Measurements from ENCODE around the gene MSI2. TPM values are rescaled to one million over a fixed set of nuclear protein-coding genes. Genes with fewer than 3 reads are reported as not detected.

Gene MSI2
- total RNA-seq, 1 experiment from 2014 or later: 75.0 TPM

- in situ Hi-C loops (cut with HindIII; ENCODE audit: low sequenced_read_pairs): no loop called here
- no peak for DNase-seq (ENCODE audit: low spot score)
These were observed 443.5 kb downstream of the MSI2 start for GRCh38 chr17:57699751-57700219.

GRCh38 chr17:57701124-57701523 lies 444.8 kb downstream of the MSI2 start:
- in situ Hi-C loops (cut with HindIII; ENCODE audit: low sequenced_read_pairs): no loop called here
- no peak for DNase-seq (ENCODE audit: low spot score)

- in situ Hi-C loops (cut with HindIII; ENCODE audit: low sequenced_read_pairs): no loop called here
- DNase-seq (ENCODE audit: low spot score): no peak
These were observed 446.9 kb downstream of the MSI2 start for GRCh38 chr17:57703273-57703672.

GRCh38 chr17:57704448-57704847 lies 448.1 kb downstream of the MSI2 start:
- DNase-seq (ENCODE audit: low spot score): no peak
- in situ Hi-C loops (cut with HindIII; ENCODE audit: low sequenced_read_pairs): no loop called here

DNA sequence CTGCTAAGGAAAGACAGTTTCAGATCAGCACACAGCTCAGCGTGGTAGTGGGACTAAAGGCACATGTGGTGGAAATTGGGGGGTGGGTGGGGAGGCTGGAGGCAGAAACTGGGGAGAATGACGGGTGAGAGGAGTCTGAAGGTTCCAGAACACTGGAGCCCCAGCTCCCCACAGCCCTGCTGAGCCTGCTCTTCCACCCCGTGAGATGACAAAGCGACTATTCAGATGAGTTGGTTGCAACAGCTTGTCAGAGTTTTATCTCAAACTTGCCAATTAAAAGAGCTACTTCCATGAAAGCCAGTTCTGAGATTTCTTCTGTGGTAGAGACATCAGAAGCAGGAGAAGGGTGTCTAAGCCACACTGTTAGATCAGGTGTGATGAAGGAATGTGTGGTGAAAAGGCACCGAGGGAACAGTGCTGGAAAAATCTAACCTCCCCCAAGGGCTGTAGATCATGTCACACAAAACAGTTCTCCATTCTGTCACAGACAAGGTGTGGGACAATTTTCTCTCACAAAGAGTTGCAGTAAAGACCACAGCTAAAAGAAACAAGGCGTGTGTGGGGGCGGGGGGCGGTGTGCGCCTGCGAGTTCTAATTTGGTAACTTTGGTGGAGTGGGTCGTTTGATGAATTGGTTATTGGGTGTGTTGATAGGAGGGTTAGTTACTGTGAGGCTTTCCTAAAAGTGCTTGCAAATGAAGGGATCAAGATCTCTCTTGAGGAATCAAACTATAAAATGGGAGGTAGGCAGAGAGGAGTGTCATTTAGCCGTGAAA lies 449.8 kb downstream of the MSI2 start:
- in situ Hi-C loops (cut with HindIII; ENCODE audit: low sequenced_read_pairs): no loop called here
- DNase-seq (ENCODE audit: low spot score): no peak

- no peak for DNase-seq (ENCODE audit: low spot score)
- in situ Hi-C loops (cut with HindIII; ENCODE audit: low sequenced_read_pairs): no loop called here
These were observed 450.4 kb downstream of the MSI2 start for GRCh38 chr17:57706761-57707160.

DNA sequence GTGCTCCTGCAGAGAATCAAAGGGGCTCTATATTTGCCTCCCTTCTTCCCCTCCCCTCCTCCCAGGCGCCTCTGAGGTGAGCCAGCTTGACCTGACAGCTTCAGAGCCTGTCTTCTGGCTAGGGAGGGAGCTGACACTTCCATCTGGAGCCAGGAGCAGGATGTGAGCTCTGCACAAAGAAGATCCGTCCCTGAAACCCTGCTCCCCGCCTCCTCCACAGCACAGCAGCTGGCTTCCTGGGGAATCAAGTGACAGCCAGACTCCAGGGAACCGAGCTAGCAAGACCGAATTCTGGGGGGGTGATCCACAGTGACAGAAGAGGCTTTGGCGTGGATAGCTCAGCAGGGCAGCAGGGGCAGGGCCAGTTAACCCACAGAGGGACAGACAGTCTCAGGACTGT lies 451.6 kb downstream of the MSI2 start:
- DNase-seq (ENCODE audit: low spot score): peak; percentile 16
- in situ Hi-C loops (cut with HindIII; ENCODE audit: low sequenced_read_pairs): no loop called here

DNA sequence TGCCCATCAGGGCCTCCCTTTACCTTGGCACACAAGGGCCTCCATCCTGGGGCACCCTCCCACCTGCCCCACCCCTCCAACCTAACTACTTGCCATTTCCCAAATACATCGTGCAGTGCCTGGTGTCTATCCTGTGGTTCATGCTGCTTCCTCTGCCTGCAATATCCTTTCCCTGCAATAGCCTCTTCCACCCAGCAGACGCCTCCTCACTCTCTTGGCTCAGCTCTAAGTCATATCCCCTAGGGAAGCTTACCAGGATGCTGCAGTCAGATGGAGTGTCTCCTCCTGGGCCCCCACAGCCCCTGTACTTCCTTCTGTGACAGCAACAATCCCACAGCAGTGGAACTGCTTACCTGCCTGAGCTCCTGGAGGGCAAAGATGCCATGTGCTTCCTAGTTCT lies 452.1 kb downstream of the MSI2 start:
- in situ Hi-C loops (cut with HindIII; ENCODE audit: low sequenced_read_pairs): no loop called here
- no peak for DNase-seq (ENCODE audit: low spot score)

DNA sequence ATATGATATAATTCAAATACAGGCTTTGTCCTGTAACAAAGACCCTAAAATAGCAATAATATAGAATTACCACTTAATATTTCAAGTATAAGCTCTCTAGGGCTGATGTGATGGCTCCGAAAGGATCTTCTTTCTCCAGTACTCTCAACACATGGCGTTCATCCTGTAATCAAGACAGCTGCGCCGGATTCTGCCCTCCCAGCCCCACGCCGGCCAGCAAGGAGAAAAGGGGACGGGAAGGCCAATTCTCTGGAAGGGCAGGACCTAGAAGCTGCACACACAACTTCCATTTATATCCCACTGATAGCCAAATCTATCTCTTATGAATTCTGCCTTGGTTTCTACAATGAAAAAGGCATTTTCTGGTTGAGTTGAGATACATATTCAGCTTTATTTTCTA lies 456.8 kb downstream of the MSI2 start:
- in situ Hi-C loops (cut with HindIII; ENCODE audit: low sequenced_read_pairs): no loop called here
- no peak for DNase-seq (ENCODE audit: low spot score)

DNA sequence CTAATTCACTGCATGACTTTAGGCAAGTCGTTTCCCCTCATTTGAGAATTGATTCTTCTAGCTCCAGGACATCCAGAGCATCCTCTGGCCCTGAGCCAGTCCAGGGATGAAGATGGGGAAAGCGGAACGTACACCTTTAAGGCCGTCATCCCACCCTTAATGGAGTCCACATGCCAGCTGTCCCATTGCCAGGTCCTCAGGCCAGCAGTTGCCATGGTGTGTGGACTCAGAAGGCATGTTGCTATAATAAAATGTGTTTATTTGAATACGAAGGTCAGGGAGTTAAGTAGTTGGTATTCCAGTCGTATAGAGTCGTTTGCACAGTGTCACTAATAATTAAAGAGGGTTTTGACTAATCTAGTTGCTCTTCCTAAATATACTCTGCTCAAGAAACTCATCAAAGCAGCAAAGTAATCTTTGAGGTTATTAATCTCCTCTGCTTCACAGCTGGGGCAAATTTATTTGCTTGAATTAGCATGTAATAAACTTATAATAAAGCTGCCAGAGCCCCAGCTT lies 458.4 kb downstream of the MSI2 start:
- peak; percentile 10 for DNase-seq (ENCODE audit: low spot score)
- in situ Hi-C loops (cut with HindIII; ENCODE audit: low sequenced_read_pairs): no loop called here

DNA sequence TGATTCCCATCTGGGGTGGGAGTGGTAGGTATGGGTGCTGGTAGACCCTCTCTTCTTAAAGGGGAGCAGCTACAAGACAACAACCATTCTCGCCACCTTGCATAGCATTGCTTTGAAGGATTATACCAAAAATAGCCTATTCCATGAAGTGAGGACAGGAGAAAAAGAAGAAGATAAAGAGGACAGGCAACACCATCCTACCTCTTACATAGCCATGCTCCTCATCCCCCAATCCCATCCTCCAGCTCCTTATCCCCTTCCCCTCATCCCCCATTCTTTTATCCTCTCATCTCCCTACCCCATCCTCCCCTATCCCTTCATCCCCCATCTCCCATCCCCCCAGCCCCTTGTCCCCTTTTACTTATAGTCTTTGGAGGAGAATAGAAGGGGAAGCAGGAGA lies 459.7 kb downstream of the MSI2 start:
- no peak for DNase-seq (ENCODE audit: low spot score)
- in situ Hi-C loops (cut with HindIII; ENCODE audit: low sequenced_read_pairs): no loop called here

GRCh38 chr17:57718878-57719277 lies 462.6 kb downstream of the MSI2 start:
- in situ Hi-C loops (cut with HindIII; ENCODE audit: low sequenced_read_pairs): no loop called here
- no peak for DNase-seq (ENCODE audit: low spot score)

- DNase-seq (ENCODE audit: low spot score): no peak
- in situ Hi-C loops (cut with HindIII; ENCODE audit: low sequenced_read_pairs): no loop called here
These were observed 464.2 kb downstream of the MSI2 start for GRCh38 chr17:57720386-57721035.

- no peak for DNase-seq (ENCODE audit: low spot score)
- in situ Hi-C loops (cut with HindIII; ENCODE audit: low sequenced_read_pairs): no loop called here
These were observed 465.8 kb downstream of the MSI2 start for GRCh38 chr17:57721967-57722703.

DNA sequence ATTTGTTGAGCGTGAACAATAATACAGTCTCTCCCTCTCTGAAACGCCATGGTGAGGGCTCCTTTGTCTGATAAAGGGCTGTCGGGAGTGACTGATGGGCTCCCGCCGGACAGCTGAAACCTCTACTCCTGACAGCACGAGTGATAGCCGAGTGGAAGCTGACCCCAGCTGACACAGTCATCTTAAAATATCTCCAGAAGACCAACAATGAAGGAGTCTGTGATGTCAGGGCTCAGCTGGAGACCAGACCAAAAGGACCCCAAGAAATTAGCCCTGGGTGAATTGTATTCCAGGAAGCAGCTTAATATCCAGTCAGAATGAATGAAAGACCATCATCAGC lies 466.4 kb downstream of the MSI2 start:
- no peak for DNase-seq (ENCODE audit: low spot score)
- in situ Hi-C loops (cut with HindIII; ENCODE audit: low sequenced_read_pairs): no loop called here

GRCh38 chr17:57723427-57724025 lies 467.2 kb downstream of the MSI2 start:
- DNase-seq (ENCODE audit: low spot score): no peak
- in situ Hi-C loops (cut with HindIII; ENCODE audit: low sequenced_read_pairs): no loop called here

GRCh38 chr17:57724026-57724728 lies 467.9 kb downstream of the MSI2 start:
- no peak for DNase-seq (ENCODE audit: low spot score)
- in situ Hi-C loops (cut with HindIII; ENCODE audit: low sequenced_read_pairs): no loop called here

GRCh38 chr17:57724729-57725125 lies 468.4 kb downstream of the MSI2 start:
- DNase-seq (ENCODE audit: low spot score): no peak
- in situ Hi-C loops (cut with HindIII; ENCODE audit: low sequenced_read_pairs): no loop called here

- no peak for DNase-seq (ENCODE audit: low spot score)
- in situ Hi-C loops (cut with HindIII; ENCODE audit: low sequenced_read_pairs): no loop called here
These were observed 470.0 kb downstream of the MSI2 start for GRCh38 chr17:57726213-57726790.
